DMS153 (cell line): ENCODE measurements around the gene EEF1AKMT1.

ENCODE experiments used
- DNase-seq: peaks from one replicate; lab custom pipeline; 2025; lab: John Stamatoyannopoulos, UW

EEF1AKMT1 gene

DNA sequence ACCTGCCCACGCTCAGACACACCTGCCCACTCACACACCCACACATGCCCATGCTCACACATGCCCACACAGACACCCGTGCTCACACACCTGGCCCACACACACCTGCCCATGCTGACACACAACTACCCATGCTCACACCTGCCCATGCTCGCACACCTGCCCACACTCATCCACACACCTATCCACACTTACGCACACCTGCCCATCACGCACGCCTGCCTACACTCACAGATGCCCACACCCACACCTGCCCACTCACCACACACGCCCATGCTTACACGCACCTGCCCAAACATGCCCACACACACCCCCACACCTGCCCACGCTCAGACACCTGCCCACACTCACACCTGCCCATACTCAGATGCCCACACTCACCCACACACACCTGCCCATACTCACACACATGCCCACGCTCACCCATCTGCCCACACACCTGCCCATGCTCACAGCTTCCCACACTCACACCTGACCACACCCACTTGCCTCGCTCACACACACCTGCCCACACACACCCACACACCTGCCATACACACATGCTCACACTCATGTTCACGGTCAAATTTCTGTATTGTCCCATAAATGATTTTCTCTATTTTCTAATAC lies 54.7 kb downstream of the EEF1AKMT1 start:
- no peak for DNase-seq

GRCh38 chr13:20717581-20718542 lies 55.9 kb downstream of the EEF1AKMT1 start:
- no peak for DNase-seq

- no peak for DNase-seq
Measured at GRCh38 chr13:20716951-20717350, 56.8 kb downstream of the EEF1AKMT1 start.

GRCh38 chr13:20715330-20715712 lies 58.4 kb downstream of the EEF1AKMT1 start:
- DNase-seq: no peak

- no peak for DNase-seq
Measured at GRCh38 chr13:20714563-20715329, 59.0 kb downstream of the EEF1AKMT1 start.

GRCh38 chr13:20714161-20714560 lies 59.6 kb downstream of the EEF1AKMT1 start:
- no peak for DNase-seq

DNA sequence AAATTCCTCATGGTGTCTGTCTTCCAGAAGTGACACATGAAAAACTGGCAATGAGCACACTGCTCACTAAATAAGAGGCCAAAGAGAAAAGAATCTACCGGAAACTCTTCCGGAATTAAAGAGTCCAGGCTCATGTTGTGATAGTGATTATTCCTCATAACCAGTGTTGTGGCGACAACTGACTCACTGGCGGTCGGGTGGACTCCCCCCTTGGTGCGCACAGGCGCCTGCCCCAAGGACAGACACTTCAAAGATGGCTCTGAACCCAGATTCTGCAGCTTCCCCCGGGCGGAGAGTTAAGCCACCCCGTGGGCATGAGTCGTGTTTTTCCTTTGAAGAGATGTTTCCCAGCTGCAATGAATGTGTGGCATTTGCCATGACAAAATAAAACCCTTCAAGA lies 60.0 kb downstream of the EEF1AKMT1 start:
- no peak for DNase-seq

GRCh38 chr13:20713014-20713376 lies 60.8 kb downstream of the EEF1AKMT1 start:
- no peak for DNase-seq

DNA sequence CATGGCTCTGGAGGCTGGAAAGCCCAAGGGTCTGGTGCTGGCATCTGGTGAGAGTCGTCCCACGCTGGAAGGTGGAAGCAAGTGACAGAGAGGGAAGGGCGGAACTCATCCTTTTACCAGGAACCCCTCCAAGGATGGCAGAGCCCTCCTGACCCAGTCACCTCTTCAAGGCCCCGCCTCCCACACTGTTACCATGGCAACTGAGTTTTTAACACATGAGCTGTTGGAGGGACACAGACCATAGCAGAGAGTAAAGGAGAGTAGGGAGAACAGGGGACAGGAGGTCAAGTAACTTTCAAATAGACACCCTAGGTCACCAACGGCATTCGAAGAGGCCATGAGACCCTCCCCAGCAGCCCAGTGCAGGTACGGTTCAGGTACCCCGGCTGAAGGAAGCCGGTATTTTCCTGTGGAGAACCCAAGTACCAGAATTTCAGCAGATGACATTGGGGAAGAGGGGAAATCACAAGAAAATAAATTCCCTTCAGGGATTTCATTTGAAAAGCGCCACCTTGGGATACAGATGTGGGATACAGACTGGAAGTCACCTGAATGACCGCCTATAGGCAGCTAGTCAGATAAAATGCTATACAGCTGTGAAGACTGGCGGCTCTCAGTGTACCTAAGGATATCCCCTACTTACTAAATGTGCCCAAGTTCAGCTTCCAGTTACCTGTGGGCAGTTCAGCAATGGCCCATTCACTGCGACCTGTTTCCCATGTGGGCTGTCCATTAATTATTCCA lies 62.3 kb downstream of the EEF1AKMT1 start:
- no peak for DNase-seq

DNA sequence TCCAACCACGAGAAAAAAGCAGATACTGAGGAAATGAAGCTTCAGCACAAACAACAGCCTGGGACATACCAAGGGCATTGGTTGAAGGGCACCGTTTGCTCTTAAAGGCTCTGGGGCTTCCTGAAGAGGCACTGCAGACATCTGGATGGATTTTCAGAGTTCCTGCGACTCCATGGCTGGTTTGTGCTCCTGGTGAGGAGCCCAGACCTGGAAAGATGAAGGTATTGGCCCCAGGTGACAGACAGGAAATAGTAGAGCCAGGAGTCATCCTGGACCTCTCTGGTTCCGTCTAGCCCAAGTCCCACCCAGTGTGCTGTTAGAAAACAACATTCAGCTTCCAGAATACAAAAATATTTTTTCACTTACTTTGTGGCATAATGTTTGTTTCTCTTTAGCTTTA lies 64.0 kb downstream of the EEF1AKMT1 start:
- DNase-seq: no peak

- DNase-seq: no peak
Measured at GRCh38 chr13:20709369-20709768, 64.4 kb downstream of the EEF1AKMT1 start.

DNA sequence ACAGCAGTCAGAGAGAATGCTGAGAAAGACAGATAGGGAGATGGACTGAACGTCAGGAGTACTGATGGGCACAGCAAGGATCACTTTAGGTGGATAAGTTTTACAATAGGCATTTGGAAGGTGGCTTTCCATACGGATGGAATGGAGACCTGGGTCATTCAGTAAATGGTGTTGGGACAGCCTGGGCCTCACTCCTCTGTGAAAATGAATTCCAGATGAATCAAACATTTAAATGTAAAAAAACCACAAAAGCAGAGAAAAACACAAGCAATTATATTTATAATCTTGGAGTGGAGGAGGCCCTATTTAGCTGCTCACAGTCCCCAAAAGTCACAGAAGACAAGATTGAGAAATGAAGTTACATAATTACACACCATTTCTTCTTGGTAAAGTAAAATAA lies 65.5 kb downstream of the EEF1AKMT1 start:
- no peak for DNase-seq

DNA sequence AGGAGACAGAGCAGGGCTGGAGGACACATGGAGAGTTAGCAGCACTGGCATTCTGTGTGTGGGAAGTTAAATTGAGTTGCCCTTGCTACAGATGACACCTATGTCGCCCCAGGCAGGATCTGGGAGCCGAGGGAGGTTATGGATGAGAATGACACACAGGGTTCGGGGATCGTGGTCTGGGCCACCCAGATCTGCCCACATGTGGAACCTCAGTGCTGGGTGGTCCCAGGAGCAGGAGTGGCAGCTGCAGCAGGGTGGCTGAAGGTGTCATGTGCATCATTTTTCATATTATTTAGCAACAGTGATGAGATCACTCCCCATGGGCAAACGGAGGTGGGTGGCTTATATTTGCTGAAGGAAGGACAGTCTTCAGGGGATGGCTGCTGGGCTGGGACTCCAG lies 67.1 kb downstream of the EEF1AKMT1 start:
- DNase-seq: no peak

DNA sequence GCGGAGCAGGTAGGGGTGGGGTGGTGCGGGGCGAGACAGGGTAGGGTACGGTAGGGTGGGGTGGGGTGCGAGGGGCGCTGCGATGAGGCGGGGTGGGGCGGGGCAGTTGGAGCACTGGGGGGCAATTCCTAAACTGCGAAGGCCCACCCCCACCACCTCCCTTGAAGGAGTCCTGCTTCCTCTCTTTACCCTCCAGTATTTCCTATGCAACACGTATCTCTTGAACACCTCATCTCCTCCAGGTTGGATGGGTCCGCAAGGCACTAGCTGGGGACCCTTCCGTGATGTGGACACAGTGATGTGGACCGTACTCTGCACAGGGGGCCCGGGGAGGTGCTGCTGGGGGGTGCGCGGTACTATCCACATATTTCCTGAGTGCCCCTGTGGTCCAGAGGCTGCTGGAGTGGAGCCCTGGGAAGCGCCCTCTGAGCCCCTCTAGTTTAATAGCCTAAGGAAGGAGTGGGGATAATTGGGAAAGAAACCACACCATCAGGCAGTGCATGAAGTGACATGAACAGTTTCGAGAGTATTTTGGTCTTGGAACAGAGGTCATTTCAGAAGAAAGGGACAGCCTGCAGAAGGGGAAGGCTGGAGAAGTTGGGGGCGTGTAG lies 69.2 kb downstream of the EEF1AKMT1 start:
- no peak for DNase-seq

DNA sequence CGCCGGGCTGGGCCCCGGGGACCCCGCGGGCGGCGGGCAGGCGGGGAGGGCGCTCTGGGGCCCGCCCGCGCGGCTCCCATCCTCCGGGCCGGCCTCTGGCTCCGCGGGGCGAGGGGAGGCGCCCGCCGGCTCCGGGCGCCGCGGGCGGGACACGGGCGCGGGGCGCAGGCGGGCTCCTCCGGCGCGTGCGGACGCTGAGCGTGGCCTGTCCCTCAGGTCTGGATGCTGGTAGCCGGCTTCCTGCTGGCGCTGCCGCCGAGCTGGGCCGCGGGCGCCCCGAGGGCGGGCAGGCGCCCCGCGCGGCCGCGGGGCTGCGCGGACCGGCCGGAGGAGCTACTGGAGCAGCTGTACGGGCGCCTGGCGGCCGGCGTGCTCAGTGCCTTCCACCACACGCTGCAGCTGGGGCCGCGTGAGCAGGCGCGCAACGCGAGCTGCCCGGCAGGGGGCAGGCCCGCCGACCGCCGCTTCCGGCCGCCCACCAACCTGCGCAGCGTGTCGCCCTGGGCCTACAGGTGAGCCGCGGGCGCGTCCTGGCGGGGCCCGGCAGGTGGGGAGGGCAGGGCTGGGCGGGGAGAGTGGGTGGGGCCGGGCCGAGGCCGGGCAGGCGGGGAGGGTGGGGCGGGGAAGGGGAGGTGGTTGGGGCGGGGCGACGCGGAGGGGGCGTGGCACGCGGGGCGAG lies 69.8 kb downstream of the EEF1AKMT1 start:
- DNase-seq: peak; percentile 85

DNA sequence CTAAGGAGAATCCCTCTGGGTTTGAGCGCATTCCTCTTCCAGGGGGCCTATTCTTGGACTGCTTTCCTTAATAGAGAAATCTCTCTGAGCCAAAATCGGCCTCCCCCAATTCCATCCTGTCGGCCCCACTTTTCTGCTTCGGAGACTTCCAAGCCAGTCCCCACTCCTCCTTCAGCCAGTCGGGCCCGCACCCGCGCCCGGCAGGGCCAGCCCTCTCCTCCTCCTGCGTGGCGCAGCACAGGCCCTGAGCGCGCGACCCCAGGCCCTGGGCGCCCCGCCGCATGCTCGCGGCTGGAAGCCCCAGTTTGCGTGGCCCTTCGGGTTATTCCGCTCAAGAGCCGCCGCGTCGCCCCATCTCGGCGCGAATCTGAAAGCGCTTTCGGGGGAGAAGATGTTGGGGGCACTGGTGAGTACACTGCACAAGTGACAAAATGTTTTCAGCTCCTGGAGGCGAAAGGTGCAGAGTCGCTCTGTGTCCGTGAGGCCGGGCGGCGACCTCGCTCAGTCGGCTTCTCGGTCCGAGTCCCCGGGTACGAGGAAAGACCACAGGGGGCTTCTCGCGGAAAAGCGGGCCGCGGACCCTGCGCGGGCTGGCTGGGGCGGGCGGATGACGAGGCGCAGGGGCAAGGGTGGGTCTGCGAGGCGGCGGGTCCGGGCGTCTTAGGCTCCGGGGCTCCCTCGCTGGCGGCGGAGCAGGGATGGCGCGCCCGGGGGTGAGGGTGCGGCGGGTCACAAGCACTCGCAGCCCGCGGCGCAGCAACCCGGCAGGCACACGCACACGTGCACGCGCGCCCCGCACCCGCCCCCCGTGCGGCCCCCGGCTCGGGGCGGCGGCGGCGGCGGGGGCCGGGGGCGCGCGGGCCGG lies 70.6 kb downstream of the EEF1AKMT1 start, which contains the start of gene IL17D:
IL17D (plus strand) TSS at position 785 of the 865 bp plus-strand sequence. CDS start 303 bp downstream, outside the sequence.
- no peak for DNase-seq

DNA sequence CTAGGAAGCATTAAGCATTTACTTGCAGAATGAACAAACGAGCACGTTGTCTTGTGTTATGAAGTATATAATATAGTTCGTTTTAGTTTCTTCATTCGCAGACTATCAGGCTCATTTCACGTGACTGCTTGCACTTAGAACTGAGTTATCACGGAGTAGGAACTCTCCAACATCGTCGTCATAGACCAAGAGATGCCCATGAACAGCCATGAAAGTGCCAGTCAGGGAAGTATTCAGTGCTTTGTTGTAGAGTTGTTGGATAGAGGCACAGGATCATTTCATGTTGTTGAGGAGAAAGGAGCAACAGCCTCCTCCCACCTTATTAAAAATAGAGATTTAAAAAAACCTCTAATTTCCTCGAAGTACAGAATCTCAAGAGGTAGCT lies 71.2 kb downstream of the EEF1AKMT1 start:
- DNase-seq: no peak

GRCh38 chr13:20701461-20701860 lies 72.3 kb downstream of the EEF1AKMT1 start:
- no peak for DNase-seq

DNA sequence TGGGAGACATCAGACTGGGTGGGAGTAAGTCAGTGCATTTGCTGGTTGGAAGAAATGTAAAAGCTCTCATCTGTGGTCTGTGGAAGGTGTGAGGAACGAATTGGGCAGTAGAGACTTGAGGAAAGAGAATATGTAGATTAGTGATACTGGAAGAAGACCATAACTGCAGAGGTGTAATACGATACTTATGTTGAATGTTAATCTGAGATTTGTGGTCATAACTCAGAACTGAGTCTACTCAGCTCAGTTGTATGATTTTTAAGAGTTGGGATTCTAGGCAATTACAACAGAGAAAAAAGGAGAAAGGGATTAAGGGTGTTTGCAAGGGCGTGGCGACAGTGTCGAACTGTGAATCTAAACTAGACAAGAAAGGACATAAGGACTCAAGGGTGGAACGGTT lies 73.5 kb downstream of the EEF1AKMT1 start:
- DNase-seq: no peak

- no peak for DNase-seq
Measured at GRCh38 chr13:20699715-20700114, 74.0 kb downstream of the EEF1AKMT1 start.
